NCI-H2081 treated with DMSO at 0.1 percent for 48 hours (cell line): Measurements from ENCODE around the gene ABHD14A.
"Not testable (repeated sequence)": the region's sequence is repeated elsewhere in the genome, so short reads cannot be mapped to it uniquely, and the experiment has no call there.

Experiments used
- DNase-seq: peaks from one replicate; lab custom pipeline; 2025; lab: John Stamatoyannopoulos, UW

ABHD14A gene

GRCh38 chr3:51974963-51975851 is at the start of gene ABHD14A:
Gene ABHD14A (plus strand): TSS chr3:51975064. CDS start chr3:51975136, 72 bp downstream.
- DNase-seq: no peak

DNA sequence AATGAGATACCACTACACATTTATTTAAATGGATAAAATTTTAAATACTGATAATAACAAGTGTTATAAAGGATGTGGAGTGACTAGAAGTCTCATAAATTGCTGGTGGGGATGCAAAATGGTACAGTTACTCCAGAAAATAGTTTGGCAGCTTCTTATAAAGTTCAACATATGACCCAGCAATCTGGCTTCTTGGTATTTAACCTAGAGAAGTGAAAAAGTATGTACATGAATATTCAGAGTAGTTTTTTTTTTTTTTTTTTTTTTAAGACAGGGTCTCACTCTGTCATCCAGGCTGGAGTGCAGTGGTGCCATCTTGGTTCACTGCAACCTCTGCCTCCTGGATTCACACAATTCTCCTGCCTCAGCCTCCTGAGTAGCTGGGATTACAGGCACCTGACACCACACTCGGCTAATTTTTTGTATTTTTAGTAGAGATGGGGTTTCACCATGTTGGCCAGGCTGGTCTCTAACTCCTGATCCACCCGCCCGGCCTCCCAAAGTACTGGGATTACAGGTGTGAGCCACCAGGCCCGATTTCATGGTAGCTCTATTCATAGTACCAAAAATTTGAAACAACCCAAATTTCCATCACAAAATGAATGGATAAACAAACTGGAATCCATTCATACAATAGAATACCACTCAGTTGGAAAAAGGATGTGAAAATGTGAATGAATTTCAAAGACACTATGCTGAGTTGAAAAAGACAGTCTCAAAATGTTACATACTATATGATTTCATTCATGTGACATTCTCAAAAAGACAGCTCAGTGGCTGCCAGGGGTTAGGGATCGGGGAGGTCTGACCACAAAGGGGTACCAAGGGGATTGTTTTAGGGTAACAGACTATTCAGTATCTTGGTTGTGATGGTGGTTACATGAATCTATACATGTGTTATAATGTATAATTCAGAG is 47.5 kb upstream of the ABHD14A start:
- DNase-seq: no peak

DNA sequence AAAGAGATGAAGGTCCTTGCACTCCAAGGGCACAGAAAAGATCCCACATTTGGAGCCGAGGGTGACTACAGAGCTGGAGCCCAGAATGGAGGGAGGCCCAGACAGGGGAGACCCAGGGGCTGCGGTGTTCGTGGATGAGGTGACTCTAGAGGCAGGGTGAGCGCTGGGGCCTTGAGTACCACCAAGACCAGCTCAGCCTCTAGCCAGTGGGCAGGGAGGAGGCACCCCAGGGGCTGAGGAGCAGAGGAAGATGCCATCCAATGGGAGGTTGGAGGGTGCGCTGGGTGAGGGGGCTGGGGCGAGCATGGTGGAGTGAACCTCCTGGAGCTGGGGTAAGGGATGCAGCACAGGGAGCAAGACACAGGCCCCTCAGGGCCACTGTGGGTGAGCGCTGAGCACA is 46.4 kb upstream of the ABHD14A start:
- DNase-seq: no peak

- DNase-seq: not testable (repeated sequence)
Observed at GRCh38 chr3:51928981-51929380, 45.9 kb upstream of the ABHD14A start.

- no peak for DNase-seq
Observed at GRCh38 chr3:51929420-51930003, 45.4 kb upstream of the ABHD14A start.

GRCh38 chr3:51930439-51930838 is 44.4 kb upstream of the ABHD14A start:
- no peak for DNase-seq

GRCh38 chr3:51931756-51932155 is 43.1 kb upstream of the ABHD14A start:
- no peak for DNase-seq

- DNase-seq: no peak
Observed at GRCh38 chr3:51932471-51933370, 42.1 kb upstream of the ABHD14A start.

DNA sequence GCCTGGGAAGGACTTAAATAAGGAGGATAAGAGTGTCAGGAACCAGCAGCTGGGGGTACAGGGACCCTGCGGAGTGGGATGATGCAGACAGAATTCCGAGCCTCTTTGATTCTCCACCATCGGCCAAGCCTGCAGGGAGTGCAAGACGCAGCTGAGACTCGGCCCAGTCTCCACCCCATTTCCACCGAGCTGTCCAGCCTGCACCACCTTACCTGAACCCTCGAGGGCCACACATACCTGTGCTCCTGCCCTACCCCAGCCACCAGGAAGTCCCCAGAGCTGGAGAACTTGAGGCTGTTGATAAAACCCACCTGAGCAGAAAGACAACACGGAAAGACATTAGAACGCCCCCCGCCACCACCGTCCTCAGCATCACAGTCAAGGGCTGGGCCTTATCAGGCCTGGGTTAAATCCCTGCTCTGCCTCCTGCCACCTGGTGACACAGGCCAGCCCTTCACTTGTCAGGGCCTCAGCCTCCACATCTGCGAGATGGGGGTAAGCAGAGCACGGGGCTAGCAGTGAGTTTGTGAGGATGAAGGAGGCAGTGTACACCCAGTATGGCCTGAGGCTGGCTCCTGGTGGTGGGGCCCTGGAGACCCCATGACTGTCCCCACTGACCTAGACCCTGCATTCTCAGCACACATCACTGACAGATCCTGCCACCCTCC is 41.3 kb upstream of the ABHD14A start:
- DNase-seq: no peak

GRCh38 chr3:51934139-51934850 is 40.6 kb upstream of the ABHD14A start:
- no peak for DNase-seq

DNA sequence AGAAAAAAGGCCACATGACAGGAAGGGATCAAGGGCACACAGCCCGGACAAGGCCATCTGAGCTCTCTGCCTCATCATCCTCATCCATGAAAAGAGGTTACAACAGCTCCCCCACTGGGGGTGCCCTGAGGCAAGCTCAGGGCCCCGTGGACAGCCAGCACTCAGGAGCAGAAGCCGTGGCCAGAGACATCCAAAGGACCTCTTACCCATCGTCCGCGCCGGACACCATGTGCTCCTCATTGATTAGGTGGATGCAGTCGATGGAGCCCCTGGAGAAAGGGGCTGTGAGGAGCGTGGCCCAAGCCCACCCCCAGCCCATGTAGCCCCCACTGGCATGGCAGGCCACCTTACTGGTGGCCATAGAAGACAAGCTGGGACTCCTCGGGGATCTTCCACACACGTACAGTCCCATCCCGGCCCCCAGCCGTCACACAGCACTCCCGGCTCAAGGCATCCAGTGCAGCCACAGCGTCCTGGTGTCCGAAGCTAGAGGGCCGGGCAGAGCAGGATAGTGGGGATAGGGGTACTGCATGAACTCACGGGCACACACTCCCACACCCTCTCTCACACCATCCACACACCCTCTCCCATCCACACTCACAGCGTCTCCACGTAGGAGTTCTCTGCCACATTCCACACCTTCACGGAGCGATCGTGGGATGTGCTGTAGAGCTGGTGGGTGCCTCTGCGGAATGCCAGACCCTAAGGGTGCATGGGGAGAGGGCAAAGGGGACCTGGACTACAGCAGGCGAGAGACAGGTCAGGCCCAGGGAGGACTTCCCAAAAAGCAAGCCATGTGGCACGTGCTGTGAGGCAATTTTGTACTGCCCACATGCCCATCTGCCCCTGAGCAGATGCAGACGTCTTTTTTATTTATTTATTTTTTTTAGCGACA is 39.6 kb upstream of the ABHD14A start:
- no peak for DNase-seq

DNA sequence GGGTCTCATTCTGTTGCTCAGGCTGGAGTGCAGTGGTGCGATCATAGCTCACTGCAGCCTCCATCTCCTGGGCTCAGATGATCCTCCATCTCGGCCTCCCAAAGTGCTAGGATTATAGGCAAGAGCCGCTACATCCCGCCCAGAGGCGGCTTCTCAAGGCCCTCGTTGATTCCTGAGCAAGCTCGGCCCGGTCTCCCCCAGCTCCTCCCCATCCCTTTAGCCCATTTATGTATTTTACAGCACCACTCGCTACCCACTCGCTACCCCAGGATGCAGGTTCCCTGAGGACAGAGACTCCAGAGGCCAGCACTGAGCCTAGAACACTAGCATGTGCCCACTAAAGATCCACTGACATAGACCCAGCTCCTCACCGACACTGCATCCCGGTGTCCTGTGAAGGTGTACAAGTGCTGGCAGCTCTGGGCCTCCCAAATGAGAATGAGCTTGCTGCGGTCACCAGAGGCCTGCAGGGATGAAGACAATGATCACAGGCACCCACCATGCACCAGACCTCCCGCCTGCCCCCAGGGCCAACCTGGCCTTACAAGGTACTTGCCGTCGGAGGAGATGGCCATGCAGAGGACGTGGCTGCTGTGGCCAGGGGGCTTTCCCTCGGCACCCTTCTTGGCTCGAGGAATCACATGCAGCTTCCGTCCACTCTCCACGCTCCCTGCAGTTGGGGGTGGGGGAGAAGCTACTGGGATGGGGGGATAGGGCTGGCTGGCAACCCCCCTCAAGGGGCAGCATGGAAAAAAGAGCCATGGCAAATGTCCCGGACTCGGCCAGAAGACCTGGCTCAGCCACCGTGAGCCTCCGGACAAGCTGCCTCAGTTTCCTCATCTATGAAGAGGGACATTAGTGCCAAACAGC is 38.7 kb upstream of the ABHD14A start:
- no peak for DNase-seq

GRCh38 chr3:51937014-51937413 is 37.9 kb upstream of the ABHD14A start:
- DNase-seq: no peak

GRCh38 chr3:51937611-51938450 is 37.0 kb upstream of the ABHD14A start:
- no peak for DNase-seq

GRCh38 chr3:51938780-51939425 is 36.0 kb upstream of the ABHD14A start:
- DNase-seq: no peak

DNA sequence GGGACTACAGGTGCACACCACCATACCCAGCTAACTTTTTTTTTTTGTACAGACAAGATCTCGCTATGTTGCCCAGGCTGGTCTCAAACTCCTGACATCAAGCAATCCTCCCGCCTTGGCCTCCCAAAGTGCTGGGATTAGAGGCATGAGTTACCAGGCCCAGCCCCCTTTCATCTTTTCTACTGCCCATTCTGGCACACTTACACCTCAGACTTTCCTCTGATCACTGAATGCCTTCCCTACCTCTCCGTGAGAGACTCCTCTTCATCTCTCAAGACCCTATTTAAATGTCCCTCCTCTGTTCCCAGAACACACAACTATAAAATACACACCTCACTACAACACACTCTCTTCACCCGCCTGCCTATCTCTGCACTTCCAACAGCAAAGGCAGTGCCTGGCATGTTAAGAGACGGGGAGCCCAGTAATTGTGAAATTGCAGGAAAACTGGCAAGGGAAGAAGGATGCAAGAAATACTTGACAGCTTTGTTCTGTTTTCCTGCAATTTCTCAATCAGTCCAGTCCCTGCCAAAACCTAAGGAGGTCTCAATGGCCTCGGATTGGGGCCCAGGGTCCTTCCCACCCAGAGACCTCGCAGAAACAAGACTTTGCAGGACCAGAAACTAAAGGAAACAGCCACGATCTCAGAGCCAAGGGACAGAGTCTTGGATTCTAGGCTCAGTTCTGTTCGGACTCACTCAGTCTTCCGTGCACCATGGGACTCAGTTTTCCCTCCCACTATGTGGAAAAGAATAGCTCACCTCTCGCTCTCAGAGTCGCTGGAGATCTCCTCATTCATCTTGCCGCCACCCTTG is 34.0 kb upstream of the ABHD14A start:
- DNase-seq: no peak
